Panc1 (cell line): ENCODE results near the gene ROBO1. TPM values are rescaled to one million over a fixed set of nuclear protein-coding genes. Genes with fewer than 3 reads are reported as not detected.

Experiments
- ATAC-seq: fragments of 200-7000 bp; cut with Tn5 transposase; 2 replicates; pipeline ENCODE4 v1.9.1; 2020; ENCODE audit warnings: mild to moderate bottlenecking, moderate library complexity
- BruUV-seq: library from RNA; stranded (reverse); fragments of 400-500 nt; replicated peaks from 2 replicates; lab custom pipeline; 2021; lab: Mats Ljungman, UMichigan
- CTCF ChIA-PET: fragments of 300-600 bp; sonication (Branson Sonifier 250); formaldehyde crosslinking; loops from one replicate; lab custom pipeline; 2022; ENCODE audit warnings: antibody characterized with exemption; lab: Charles Lee
- POLR2A ChIA-PET: fragments of 300-600 bp; sonication (Branson Sonifier 250); formaldehyde crosslinking; loops from one replicate; lab custom pipeline; 2022; ENCODE audit warnings: antibody characterized with exemption; lab: Charles Lee
- DNase-seq: peaks from one replicate; pipeline ENCODE4 v3.0.0-alpha.2; 2010; ENCODE audit warnings: low read depth, low spot score
- H3K27ac ChIP-seq: 2 replicates; pipeline ENCODE4 v1.5.1; 2011; ENCODE audit warnings: mild to moderate bottlenecking, low read length, inconsistent platforms
- H3K27me3 ChIP-seq: fragments of 200-500 bp; sonication (Bioruptor generic); 2 replicates; pipeline ENCODE4 v1.6.0; 2014; ENCODE audit warnings: low read length, inconsistent platforms; ENCODE audit not compliant: control insufficient read depth, insufficient read depth
- H3K36me3 ChIP-seq: fragments of 200-500 bp; sonication (Bioruptor generic); 2 replicates; pipeline ENCODE4 v1.5.1; 2014; ENCODE audit warnings: inconsistent platforms, mild to moderate bottlenecking, low read length, moderate library complexity; ENCODE audit not compliant: control insufficient read depth, insufficient read depth
- H3K4me1 ChIP-seq: 2 replicates; pipeline ENCODE4 v1.5.1; 2011; ENCODE audit warnings: inconsistent platforms, mild to moderate bottlenecking, low read length, moderate library complexity; ENCODE audit not compliant: control insufficient read depth, insufficient read depth
- H3K4me3 ChIP-seq, 2 experiments: 2 replicates each; pipeline ENCODE4 v1.5.1; 2011 to 2012; ENCODE audit warnings: low read depth in 2 of 2, low read length in 2 of 2, mild to moderate bottlenecking in 2 of 2, inconsistent platforms in 1 of 2, moderate library complexity in 1 of 2
- H3K9me3 ChIP-seq: fragments of 200-500 bp; sonication (Bioruptor generic); 2 replicates; pipeline ENCODE4 v1.5.1; 2014; ENCODE audit warnings: low read depth, mild to moderate bottlenecking, inconsistent platforms, low read length, moderate library complexity; ENCODE audit not compliant: control insufficient read depth, insufficient read depth
- CTCF ChIP-seq: fragments of 450-650 bp; IDR thresholded peaks from 2 replicates; pipeline ENCODE4 v1.5.1; 2017; ENCODE audit warnings: mild to moderate bottlenecking
- POLR2AphosphoS5 ChIP-seq: IDR thresholded peaks from 2 replicates; pipeline ENCODE4 v1.6.1; 2012; ENCODE audit warnings: mild to moderate bottlenecking, low read depth, low read length, moderate library complexity
- SIN3A ChIP-seq: IDR thresholded peaks from 2 replicates; pipeline ENCODE4 v1.6.1; 2012; ENCODE audit warnings: low read depth, mild to moderate bottlenecking, low read length, moderate library complexity, borderline replicate concordance; ENCODE audit not compliant: insufficient read depth
- TCF7L2 ChIP-seq: IDR thresholded peaks from 2 replicates; pipeline ENCODE4 v1.6.1; 2011; ENCODE audit warnings: mild to moderate bottlenecking, low read depth, low read length, inconsistent platforms
- in situ Hi-C: cut with HindIII; loops from 2 replicates; pipeline ENCODE4 v1.10.0; 2016; ENCODE audit warnings: low sequenced_read_pairs, low pct_unique_long_range_greater_than_20kb
- intact Hi-C: fragments of 100-400 bp; cut with micrococcal nuclease; formaldehyde crosslinking; loops from one replicate; pipeline ENCODE4 v1.10.0; 2022; ENCODE audit not compliant: unreplicated experiment
- total RNA-seq: library from RNA; stranded (reverse); gene quantifications from one replicate; pipeline ENCODE4 v1.2.1, GENCODE V29; 2021; ENCODE audit not compliant: unreplicated experiment
- TF ChIP-seq, protein P1 (sequence below), 2 experiments: IDR thresholded peaks; 2 replicates each; pipeline ENCODE4 v1.6.1; 2011 to 2012; ENCODE audit warnings: low read depth in 2 of 2, control low read depth in 1 of 2, low read length in 1 of 2, mild to moderate bottlenecking in 1 of 2, moderate library complexity in 1 of 2; ENCODE audit not compliant: insufficient read depth in 1 of 2

Gene ROBO1
- total RNA-seq, 1 experiment from 2014 or later, result 61.6 TPM

DNA sequence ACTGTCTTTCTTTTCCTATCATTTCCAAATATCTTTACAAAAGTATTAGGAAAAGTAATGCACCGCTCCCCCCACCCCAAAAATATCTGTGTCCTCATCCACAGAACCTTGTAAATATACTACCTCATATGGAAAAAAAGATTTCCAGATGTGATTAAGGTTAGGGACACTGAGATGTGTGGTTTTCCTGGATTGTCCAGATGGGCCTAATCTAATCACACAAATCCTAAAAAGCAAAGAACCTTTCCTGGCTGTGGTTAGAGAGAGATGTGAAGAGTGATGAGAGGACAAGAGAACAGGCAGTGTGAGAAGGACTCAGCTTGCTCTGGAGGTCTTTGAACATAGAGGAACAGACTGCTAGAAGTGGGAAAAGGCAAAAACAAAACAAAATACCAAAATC, 77.7 kb downstream of the ROBO1 start:
- DNase-seq (no peak), ATAC-seq (no peak)
- Histone ChIP-seq H3K9me3 (no peaks in the 10 kb centered on the region), H3K4me3 (no peak overlapping the region), H3K36me3 (no peaks in the 10 kb centered on the region), H3K27me3 (no peaks in the 10 kb centered on the region), H3K27ac (no peak overlapping the region), H3K4me1 (no peaks in the 10 kb centered on the region)
- POLR2A ChIA-PET, result no interaction called here
- CTCF ChIA-PET, result no interaction called here
- intact Hi-C loops, result no loop called here
- in situ Hi-C loops, result no loop called here
- BruUV-seq, result no TSS peak
- TF ChIP-seq, protein P1, sequence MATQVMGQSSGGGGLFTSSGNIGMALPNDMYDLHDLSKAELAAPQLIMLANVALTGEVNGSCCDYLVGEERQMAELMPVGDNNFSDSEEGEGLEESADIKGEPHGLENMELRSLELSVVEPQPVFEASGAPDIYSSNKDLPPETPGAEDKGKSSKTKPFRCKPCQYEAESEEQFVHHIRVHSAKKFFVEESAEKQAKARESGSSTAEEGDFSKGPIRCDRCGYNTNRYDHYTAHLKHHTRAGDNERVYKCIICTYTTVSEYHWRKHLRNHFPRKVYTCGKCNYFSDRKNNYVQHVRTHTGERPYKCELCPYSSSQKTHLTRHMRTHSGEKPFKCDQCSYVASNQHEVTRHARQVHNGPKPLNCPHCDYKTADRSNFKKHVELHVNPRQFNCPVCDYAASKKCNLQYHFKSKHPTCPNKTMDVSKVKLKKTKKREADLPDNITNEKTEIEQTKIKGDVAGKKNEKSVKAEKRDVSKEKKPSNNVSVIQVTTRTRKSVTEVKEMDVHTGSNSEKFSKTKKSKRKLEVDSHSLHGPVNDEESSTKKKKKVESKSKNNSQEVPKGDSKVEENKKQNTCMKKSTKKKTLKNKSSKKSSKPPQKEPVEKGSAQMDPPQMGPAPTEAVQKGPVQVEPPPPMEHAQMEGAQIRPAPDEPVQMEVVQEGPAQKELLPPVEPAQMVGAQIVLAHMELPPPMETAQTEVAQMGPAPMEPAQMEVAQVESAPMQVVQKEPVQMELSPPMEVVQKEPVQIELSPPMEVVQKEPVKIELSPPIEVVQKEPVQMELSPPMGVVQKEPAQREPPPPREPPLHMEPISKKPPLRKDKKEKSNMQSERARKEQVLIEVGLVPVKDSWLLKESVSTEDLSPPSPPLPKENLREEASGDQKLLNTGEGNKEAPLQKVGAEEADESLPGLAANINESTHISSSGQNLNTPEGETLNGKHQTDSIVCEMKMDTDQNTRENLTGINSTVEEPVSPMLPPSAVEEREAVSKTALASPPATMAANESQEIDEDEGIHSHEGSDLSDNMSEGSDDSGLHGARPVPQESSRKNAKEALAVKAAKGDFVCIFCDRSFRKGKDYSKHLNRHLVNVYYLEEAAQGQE (IDR thresholded peaks at IDR 0.05; ENCODE audit: insufficient read depth in 1 of 2, low read depth in 2 of 2, low read length in 1 of 2), result no peak
- TF ChIP-seq TCF7L2, result no peak

DNA sequence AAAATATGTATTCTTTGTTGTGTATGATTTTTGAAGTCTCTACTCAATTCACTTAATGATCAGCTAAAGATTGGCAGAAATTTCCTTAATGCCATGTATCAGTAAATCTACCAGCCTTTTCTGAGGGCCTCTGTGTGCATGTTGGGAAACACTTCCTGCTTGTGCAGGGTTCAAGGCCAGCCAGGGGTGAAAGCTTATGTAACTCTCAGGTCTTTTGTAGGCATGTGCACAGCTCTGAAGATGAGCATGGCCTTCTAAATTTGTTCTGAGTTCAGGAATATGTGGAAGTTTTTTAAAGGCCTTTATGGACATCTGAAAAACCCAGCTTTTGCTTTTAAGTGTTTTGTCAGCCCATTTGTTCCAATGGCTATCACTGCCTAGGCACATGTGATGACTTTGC, 82.7 kb downstream of the ROBO1 start:
- H3K4me3 ChIP-seq, result no peak overlapping the region
- ChIA-PET POLR2A (no interaction called here), CTCF (no interaction called here)
- ATAC-seq, result no peak
- BruUV-seq, result no TSS peak
- TF ChIP-seq POLR2AphosphoS5 (no peak), SIN3A (no peak), CTCF (no peak), TCF7L2 (no peak)
- TF ChIP-seq, protein P1 (IDR thresholded peaks at IDR 0.05; ENCODE audit: insufficient read depth in 1 of 2, low read depth in 2 of 2, low read length in 1 of 2), result no peak
- no peak overlapping the region for H3K27ac ChIP-seq
- H3K36me3 ChIP-seq, result no peaks in the 10 kb centered on the region
- no peaks in the 10 kb centered on the region for H3K4me1 ChIP-seq
- no peaks in the 10 kb centered on the region for H3K27me3 ChIP-seq
- in situ Hi-C loops, result no loop called here
- DNase-seq, result no peak
- no peaks in the 10 kb centered on the region for H3K9me3 ChIP-seq
- intact Hi-C loops, result no loop called here
